ENCODE measurements around the gene GLB1L. TPM values are rescaled to one million over a fixed set of nuclear protein-coding genes. Genes with fewer than 3 reads are reported as not detected.

GLB1L gene
- total RNA-seq, 2 donors from 2014 or later: 2.1 to 2.5 TPM

DNA sequence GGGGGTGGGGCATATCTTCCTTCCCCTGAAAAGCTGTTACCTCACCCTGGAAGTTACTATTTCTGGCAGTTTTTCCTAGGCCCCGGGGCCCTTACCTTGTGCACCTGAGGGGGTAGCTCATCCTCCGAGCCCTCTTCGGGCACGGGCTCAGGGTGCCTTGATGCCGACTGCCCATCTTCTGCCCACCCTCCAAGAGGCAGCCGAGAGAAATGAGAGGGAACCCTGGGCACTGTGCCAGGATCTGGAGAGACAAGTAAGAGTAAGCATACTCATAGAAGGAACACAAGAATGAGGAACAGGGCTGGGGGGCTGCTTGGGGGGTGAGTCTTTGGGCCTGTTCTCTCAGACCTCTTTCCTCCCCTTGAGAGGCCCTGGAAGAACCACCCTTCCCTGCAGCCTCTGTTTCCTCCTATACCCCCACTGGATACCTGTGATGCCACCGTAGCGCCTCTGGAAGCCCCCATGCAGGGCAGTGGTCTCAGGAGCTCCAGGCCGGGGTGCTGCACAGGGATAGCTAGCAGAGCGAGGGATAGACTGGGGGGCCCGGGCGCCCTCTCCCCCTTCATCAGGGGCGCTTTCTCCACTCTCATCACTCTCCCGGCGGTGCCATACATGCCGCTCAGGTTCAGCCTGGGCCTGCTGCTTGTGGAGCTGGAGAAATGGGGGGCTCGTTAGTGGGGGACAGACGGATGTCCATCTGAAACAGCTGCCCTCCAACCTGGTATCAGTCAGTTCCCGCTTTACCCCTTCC lies 24.4 kb downstream of the GLB1L start:
- no peaks in the 10 kb centered on the region for H3K27me3 ChIP-seq
- intact Hi-C loops (cut with DNase I): loop anchor here (10.0 kb wide), 1 partner anchor 74 kb away; no protein-coding TSS in a partner anchor
- peaks cover 6% of the 10 kb centered on the region for H3K4me1 ChIP-seq
- H3K4me3 ChIP-seq: no peak overlapping the region
- H3K9ac ChIP-seq (ENCODE audit: low read depth in 2 of 2, low read length in 2 of 2): no peak overlapping the region
- no peak overlapping the region for H3K27ac ChIP-seq
- H3K9me3 ChIP-seq: no peaks in the 10 kb centered on the region
- peaks cover 31% of the 10 kb centered on the region for H3K36me3 ChIP-seq
- no peak for DNase-seq
- TF ChIP-seq, protein P1, sequence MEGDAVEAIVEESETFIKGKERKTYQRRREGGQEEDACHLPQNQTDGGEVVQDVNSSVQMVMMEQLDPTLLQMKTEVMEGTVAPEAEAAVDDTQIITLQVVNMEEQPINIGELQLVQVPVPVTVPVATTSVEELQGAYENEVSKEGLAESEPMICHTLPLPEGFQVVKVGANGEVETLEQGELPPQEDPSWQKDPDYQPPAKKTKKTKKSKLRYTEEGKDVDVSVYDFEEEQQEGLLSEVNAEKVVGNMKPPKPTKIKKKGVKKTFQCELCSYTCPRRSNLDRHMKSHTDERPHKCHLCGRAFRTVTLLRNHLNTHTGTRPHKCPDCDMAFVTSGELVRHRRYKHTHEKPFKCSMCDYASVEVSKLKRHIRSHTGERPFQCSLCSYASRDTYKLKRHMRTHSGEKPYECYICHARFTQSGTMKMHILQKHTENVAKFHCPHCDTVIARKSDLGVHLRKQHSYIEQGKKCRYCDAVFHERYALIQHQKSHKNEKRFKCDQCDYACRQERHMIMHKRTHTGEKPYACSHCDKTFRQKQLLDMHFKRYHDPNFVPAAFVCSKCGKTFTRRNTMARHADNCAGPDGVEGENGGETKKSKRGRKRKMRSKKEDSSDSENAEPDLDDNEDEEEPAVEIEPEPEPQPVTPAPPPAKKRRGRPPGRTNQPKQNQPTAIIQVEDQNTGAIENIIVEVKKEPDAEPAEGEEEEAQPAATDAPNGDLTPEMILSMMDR (IDR thresholded peaks at IDR 0.05): no peak

DNA sequence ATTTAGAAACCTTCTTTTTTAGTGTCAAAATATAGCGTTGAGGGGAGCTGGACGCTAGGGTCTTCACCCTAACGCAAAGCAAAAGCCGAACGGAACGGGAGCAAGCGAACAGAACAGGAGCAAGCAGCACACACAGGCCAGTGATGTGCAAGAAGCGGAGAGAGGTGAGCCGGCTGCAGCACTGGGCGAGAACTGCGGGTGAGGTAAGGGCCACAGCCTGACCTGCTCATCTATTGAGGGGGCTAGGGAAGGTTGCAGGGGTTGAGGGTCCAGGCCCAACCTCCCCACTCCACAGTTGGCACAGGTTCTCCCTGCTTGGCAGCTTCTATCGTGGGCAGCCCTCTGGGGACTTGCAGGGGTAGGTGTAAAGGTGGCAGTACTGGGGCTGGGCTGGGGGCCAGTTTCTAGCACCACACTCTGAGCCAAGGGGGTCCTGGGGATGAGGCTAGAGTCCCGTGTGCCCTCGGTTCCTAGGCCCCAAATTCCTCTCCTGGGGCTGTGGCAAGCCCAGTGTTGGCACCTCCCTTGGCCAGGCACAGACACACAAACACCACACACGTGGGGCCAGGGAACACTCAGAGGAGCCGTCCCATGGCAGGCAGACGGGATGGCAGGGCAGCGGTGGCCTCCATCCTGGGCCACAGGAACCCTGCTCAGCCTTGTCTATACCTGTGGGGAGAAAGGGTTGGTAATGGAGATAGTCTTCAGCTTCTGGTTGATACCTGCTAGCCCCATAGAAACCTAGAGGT lies 25.3 kb downstream of the GLB1L start:
- Histone ChIP-seq H3K4me1 (peaks cover 6% of the 10 kb centered on the region), H3K4me3 (no peak overlapping the region), H3K27me3 (no peaks in the 10 kb centered on the region), H3K36me3 (peaks cover 31% of the 10 kb centered on the region), H3K27ac (no peak overlapping the region), H3K9ac (ENCODE audit: low read depth in 2 of 2, low read length in 2 of 2) (no peak overlapping the region), H3K9me3 (no peaks in the 10 kb centered on the region)
- intact Hi-C loops (cut with DNase I): loop anchor here (5.0 to 10.0 kb wide), 2 partner anchors 48 to 75 kb away; partner anchors contain the start of gene SLC23A3
- TF ChIP-seq, protein P1 (IDR thresholded peaks at IDR 0.05): no peak
- no peak for DNase-seq

DNA sequence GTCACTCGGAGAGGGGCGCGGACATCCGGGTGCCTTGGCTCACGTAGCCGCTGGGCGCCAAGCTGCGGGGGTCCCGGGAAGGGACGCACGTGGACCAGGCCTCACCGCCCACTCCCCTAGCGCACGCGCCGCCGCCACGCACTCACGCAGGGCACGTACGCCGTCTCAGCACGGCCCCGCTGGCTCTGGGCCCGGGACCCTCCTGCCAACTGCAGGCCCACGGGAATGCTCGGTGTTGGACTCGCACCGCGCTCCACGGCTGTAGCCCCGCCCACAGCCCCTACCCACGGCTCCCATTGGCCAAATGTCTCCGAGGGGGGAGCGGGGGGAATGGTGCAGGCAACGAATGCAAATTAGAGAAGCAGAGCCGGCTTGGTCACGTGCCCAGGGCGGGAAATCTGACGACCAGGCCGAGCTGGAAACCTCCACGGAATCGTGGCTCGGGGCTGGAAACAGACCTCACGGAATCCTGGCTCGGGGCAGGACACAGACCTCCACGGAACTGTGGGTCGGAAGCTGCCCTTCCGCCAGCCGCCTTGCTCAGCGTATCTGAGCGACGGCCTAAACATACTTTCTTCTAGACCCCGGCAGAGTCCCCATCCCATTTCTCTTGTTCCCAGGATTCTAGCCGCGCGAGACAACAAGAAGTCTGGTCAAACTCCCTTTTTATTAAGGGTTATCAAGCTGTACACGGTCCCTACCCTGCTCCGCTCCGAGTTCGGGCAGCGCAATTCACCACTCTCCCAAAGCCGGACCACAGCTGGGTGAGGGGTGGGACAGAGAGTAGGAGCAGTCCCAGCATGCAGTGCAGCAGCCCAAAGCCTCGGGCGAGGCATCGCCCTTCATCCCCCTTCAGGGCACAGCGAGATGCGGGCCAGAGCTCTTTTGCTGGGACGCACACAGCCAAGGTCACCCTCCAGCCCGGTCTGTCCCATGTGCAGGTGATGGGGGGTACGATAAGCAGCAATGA lies 26.2 kb downstream of the GLB1L start, which contains the start of gene ABCB6:
Gene ABCB6, minus strand, starts transcription at position 227 of the 970 bp plus-strand sequence. CDS start 285 bp downstream, outside the sequence.
- DNase-seq: peak; percentile 97
- H3K36me3 ChIP-seq: peaks cover 22% of the 10 kb centered on the region
- H3K9ac ChIP-seq (ENCODE audit: low read depth in 2 of 2, low read length in 2 of 2): peak within 1 kb of the TSS; percentile 56 to 85
- H3K4me1 ChIP-seq: peaks cover 6% of the 10 kb centered on the region
- TF ChIP-seq, protein P1 (IDR thresholded peaks at IDR 0.05): no peak
- intact Hi-C loops (cut with DNase I): loop anchor here (5.0 kb wide), 1 partner anchor 47 kb away; the partner anchor contains the start of gene SLC23A3
- no peaks in the 10 kb centered on the region for H3K27me3 ChIP-seq
- no peaks in the 10 kb centered on the region for H3K9me3 ChIP-seq
- peak within 1 kb of the TSS; percentile 65 for H3K4me3 ChIP-seq
- H3K27ac ChIP-seq: peak within 1 kb of the TSS; percentile 93

DNA sequence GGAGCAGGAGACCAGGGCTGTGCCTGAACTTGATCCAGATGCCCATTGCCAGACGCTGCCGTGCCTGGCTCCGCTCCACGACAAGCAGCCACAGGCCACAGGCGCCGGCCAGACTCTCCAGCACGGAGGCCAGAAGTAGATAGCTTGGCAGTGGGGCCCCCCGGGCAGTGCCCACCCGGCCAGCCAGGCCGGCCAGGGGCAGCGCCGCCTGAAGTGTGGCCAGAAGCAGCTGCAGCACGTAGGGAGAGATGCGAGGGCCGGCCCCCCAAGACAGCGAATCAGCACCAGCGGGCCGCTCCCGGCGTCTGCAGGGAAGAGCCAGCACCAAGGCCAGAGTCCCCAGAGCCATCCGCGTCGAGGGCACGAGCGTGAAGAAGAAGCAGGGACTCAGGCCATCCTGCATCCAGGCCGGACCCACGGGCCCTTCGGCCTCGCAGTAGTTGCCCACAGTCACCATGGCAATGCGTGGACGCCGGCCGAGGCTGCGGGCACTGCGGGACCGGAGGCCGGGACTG lies 27.0 kb downstream of the GLB1L start:
- Histone ChIP-seq H3K9me3 (no peaks in the 10 kb centered on the region), H3K36me3 (peaks cover 15% of the 10 kb centered on the region), H3K27ac (peak overlapping the region; percentile 93), H3K4me1 (peaks cover 6% of the 10 kb centered on the region), H3K4me3 (peak overlapping the region; percentile 65), H3K9ac (ENCODE audit: low read depth in 2 of 2, low read length in 2 of 2) (peak overlapping the region; percentile 56 to 85), H3K27me3 (no peaks in the 10 kb centered on the region)
- TF ChIP-seq, protein P1 (IDR thresholded peaks at IDR 0.05): no peak
- peak; percentile 68 for DNase-seq
- intact Hi-C loops (cut with DNase I): loop anchor here (5.0 kb wide), 1 partner anchor 46 kb away; the partner anchor contains the start of gene SLC23A3

Measured in colonic mucosa (tissue), 4 donors.